Loucy (cell line): ENCODE measurements around the gene ALB.

Experiments used
- H2AFZ ChIP-seq: fragments of 200-600 bp; sonication (generic); 2 replicates; pipeline ENCODE4 v1.6.0; 2016; ENCODE audit warnings: antibody characterized with exemption, mild to moderate bottlenecking, low read length, moderate library complexity
- H3F3A ChIP-seq: fragments of 200-600 bp; 2 replicates; pipeline ENCODE4 v1.6.0; 2016; ENCODE audit warnings: antibody characterized with exemption, low read depth, mild to moderate bottlenecking
- H3K27me3 ChIP-seq: fragments of 200-600 bp; sonication (generic); 2 replicates; pipeline ENCODE4 v1.6.1; 2014; ENCODE audit warnings: low read length, mild to moderate bottlenecking; ENCODE audit not compliant: insufficient read depth, poor library complexity, severe bottlenecking
- H3K36me3 ChIP-seq: fragments of 200-600 bp; sonication (generic); 2 replicates; pipeline ENCODE4 v1.6.1; 2016; ENCODE audit warnings: low read length; ENCODE audit not compliant: insufficient read depth
- H3K4me1 ChIP-seq: fragments of 200-600 bp; sonication (generic); 2 replicates; pipeline ENCODE4 v1.5.1; 2014; ENCODE audit warnings: low read length, mild to moderate bottlenecking; ENCODE audit not compliant: insufficient read depth, poor library complexity, severe bottlenecking
- H3K4me2 ChIP-seq: fragments of 200-600 bp; sonication (generic); 2 replicates; pipeline ENCODE4 v1.6.0; 2014; ENCODE audit warnings: antibody characterized with exemption, low read length, low read depth, mild to moderate bottlenecking; ENCODE audit not compliant: poor library complexity, severe bottlenecking
- H3K4me3 ChIP-seq: fragments of 200-600 bp; sonication (generic); 2 replicates; pipeline ENCODE4 v1.5.1; 2014; ENCODE audit warnings: low read length, mild to moderate bottlenecking, mixed read lengths; ENCODE audit not compliant: poor library complexity, severe bottlenecking
- H3K79me2 ChIP-seq: fragments of 200-600 bp; sonication (generic); 2 replicates; pipeline ENCODE4 v1.6.1; 2014; ENCODE audit warnings: low read length; ENCODE audit not compliant: insufficient read depth
- H3K9ac ChIP-seq: fragments of 200-600 bp; sonication (generic); 2 replicates; pipeline ENCODE4 v1.6.0; 2014; ENCODE audit warnings: mild to moderate bottlenecking, low read depth, low read length, moderate library complexity; ENCODE audit not compliant: poor library complexity, severe bottlenecking
- H3K9me2 ChIP-seq: fragments of 200-600 bp; sonication (generic); replicated peaks from 2 replicates; pipeline ENCODE4 v1.6.1; 2016; ENCODE audit warnings: low read depth, low read length, mixed read lengths
- H3K9me3 ChIP-seq: fragments of 200-600 bp; sonication (generic); 2 replicates; pipeline ENCODE4 v1.6.1; 2014; ENCODE audit warnings: mild to moderate bottlenecking, antibody characterized with exemption, low read length, low read depth; ENCODE audit not compliant: insufficient read depth
- H4K20me1 ChIP-seq: fragments of 200-600 bp; sonication (generic); 2 replicates; pipeline ENCODE4 v1.6.0; 2014; ENCODE audit warnings: antibody characterized with exemption, low read length, mild to moderate bottlenecking; ENCODE audit not compliant: insufficient read depth, poor library complexity, severe bottlenecking
- EZH2phosphoT487 ChIP-seq: fragments of 200-600 bp; IDR thresholded peaks from 2 replicates; pipeline ENCODE4 v1.6.1; 2018; ENCODE audit warnings: antibody characterized with exemption, mild to moderate bottlenecking, moderate library complexity, borderline replicate concordance
- TF ChIP-seq, protein P1 (sequence below): fragments of 200-600 bp; sonication (generic); conservative IDR thresholded peaks from 2 replicates; pipeline ENCODE4 v1.5.1; 2014; ENCODE audit warnings: mild to moderate bottlenecking, antibody characterized with exemption, low read length

Gene ALB

DNA sequence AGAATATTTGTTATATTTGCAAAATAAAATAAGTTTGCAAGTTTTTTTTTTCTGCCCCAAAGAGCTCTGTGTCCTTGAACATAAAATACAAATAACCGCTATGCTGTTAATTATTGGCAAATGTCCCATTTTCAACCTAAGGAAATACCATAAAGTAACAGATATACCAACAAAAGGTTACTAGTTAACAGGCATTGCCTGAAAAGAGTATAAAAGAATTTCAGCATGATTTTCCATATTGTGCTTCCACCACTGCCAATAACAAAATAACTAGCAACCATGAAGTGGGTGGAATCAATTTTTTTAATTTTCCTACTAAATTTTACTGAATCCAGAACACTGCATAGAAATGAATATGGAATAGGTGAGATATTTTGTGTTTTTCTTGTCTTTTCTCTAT is 31.9 kb downstream of the ALB start, which contains the start of gene AFP:
Gene AFP (plus strand): TSS at position 238 of the 400 bp plus-strand sequence. CDS start 42 bp downstream, at position 280.
- H3K9ac ChIP-seq = no peak within 1 kb of the TSS
- TF ChIP-seq, protein P1, sequence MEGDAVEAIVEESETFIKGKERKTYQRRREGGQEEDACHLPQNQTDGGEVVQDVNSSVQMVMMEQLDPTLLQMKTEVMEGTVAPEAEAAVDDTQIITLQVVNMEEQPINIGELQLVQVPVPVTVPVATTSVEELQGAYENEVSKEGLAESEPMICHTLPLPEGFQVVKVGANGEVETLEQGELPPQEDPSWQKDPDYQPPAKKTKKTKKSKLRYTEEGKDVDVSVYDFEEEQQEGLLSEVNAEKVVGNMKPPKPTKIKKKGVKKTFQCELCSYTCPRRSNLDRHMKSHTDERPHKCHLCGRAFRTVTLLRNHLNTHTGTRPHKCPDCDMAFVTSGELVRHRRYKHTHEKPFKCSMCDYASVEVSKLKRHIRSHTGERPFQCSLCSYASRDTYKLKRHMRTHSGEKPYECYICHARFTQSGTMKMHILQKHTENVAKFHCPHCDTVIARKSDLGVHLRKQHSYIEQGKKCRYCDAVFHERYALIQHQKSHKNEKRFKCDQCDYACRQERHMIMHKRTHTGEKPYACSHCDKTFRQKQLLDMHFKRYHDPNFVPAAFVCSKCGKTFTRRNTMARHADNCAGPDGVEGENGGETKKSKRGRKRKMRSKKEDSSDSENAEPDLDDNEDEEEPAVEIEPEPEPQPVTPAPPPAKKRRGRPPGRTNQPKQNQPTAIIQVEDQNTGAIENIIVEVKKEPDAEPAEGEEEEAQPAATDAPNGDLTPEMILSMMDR = no peak
- H2AFZ ChIP-seq = no peak within 1 kb of the TSS
- no peak within 1 kb of the TSS for H3K4me2 ChIP-seq
- no peaks in the 10 kb centered on the region for H3K36me3 ChIP-seq
- no peaks in the 10 kb centered on the region for H3K27me3 ChIP-seq
- no peaks in the 10 kb centered on the region for H4K20me1 ChIP-seq
- H3K9me2 ChIP-seq = no peaks in the 10 kb centered on the region
- H3F3A ChIP-seq = no peaks in the 10 kb centered on the region
- H3K4me3 ChIP-seq = no peak within 1 kb of the TSS
- no peaks in the 10 kb centered on the region for H3K9me3 ChIP-seq
- H3K79me2 ChIP-seq = no peaks in the 10 kb centered on the region
- no peaks in the 10 kb centered on the region for H3K4me1 ChIP-seq

DNA sequence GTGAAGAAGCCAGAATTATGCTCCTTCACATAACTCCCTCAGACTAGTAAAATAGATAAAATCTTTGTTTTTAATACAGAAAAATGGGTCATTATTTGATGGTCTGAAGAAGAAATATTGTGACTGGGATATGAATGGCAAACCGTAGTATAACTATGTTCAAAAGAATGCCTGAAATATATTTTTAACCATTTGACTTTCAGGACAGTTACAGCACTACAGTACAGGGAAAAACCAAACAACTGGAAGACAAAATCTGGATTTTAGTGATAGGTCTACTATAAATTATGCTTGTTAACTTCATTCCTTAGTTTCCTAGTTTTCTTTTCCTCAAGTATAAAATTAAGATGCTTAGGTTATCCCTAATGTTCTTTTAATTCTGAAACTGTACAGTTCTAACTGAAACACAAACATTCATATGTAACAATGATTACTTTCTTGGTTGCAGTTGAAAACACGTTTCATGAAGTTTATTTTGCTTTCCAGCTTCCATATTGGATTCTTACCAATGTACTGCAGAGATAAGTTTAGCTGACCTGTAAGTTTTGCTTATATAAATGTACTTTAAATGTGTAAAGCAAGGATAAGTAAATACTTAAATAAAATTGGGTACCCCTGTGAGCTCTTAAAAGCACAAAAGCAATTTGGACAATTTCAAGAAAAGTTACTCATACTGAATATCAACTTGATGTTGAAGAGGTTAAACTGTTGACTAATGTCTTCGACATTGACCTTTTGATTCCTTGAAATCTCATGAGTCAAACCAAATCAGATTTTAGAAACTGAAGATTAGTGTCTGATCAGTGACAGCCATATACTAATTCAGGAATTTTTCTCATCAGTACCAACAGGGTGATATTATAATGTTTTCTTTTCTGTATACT is 32.8 kb downstream of the ALB start:
- Histone ChIP-seq H3F3A (no peaks in the 10 kb centered on the region), H3K9me2 (no peaks in the 10 kb centered on the region), H3K4me1 (no peaks in the 10 kb centered on the region), H3K79me2 (no peaks in the 10 kb centered on the region), H3K9ac (no peak overlapping the region), H3K27me3 (no peaks in the 10 kb centered on the region), H3K9me3 (no peaks in the 10 kb centered on the region), H4K20me1 (no peaks in the 10 kb centered on the region), H3K4me3 (no peak overlapping the region), H3K36me3 (no peaks in the 10 kb centered on the region), H3K4me2 (no peak overlapping the region), H2AFZ (no peak overlapping the region)
- TF ChIP-seq EZH2phosphoT487 = no peak
- TF ChIP-seq, protein P1 = no peak

DNA sequence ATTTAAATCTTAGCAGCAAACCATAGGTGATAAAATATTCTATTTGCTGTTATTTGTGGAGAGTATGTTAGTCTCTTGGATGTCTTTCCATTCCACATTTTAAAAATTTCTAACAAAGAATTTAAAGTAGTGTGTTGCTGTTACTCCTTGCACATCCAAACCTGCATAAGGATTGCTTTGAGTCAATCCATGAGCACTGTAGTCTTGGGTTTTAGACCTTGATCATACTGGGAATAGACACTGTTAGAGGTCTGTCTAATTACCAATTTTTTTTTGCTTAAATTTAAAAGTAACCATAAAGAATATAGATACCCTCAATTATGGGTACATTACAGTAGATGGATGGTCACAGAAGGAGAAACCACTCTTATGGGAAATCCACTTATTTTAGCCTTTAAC is 33.5 kb downstream of the ALB start:
- Histone ChIP-seq H3K36me3 (no peaks in the 10 kb centered on the region), H2AFZ (no peak overlapping the region), H3K4me2 (no peak overlapping the region), H3K9me2 (no peaks in the 10 kb centered on the region), H3K79me2 (no peaks in the 10 kb centered on the region), H3K9ac (no peak overlapping the region), H3F3A (no peaks in the 10 kb centered on the region), H3K9me3 (no peaks in the 10 kb centered on the region), H3K4me1 (no peaks in the 10 kb centered on the region), H3K4me3 (no peak overlapping the region), H3K27me3 (no peaks in the 10 kb centered on the region), H4K20me1 (no peaks in the 10 kb centered on the region)
- TF ChIP-seq, protein P1 = no peak
- no peak for TF ChIP-seq EZH2phosphoT487
